A673 (cell line): ENCODE data around the gene SUGP2. TPM values are rescaled to one million over a fixed set of nuclear protein-coding genes. Genes with fewer than 3 reads are reported as not detected.

Source experiments
- BruUV-seq: library from RNA; stranded (reverse); fragments of 400-500 nt; replicated peaks from 2 replicates; lab custom pipeline; 2021; lab: Mats Ljungman, UMichigan
- CTCF ChIA-PET: fragments of 300-600 bp; sonication (Branson Sonifier 250); formaldehyde crosslinking; loops from one replicate; lab custom pipeline; 2022; ENCODE audit warnings: antibody characterized with exemption; lab: Charles Lee
- POLR2A ChIA-PET: fragments of 300-600 bp; sonication (Branson Sonifier 250); formaldehyde crosslinking; loops from one replicate; lab custom pipeline; 2022; ENCODE audit warnings: antibody characterized with exemption; ENCODE audit not compliant: low non-redundant PET; lab: Charles Lee
- DNase-seq: peaks from one replicate; pipeline ENCODE4 v3.0.0-alpha.2; 2015; ENCODE audit warnings: low spot score
- H3K27ac ChIP-seq: fragments of 200-600 bp; sonication (generic); 2 replicates; pipeline ENCODE4 v1.5.1; 2016; ENCODE audit warnings: mixed run types, low read depth, mild to moderate bottlenecking, mixed read lengths, antibody characterized with exemption, low read length; ENCODE audit not compliant: poor library complexity, severe bottlenecking
- H3K27me3 ChIP-seq: fragments of 200-600 bp; sonication (generic); replicated peaks from 2 replicates; pipeline ENCODE4 v1.6.1; 2017; ENCODE audit warnings: mixed run types, low read depth, mild to moderate bottlenecking, mixed read lengths, antibody characterized with exemption, low read length; ENCODE audit not compliant: insufficient read depth, poor library complexity
- H3K36me3 ChIP-seq: fragments of 200-600 bp; sonication (generic); 2 replicates; pipeline ENCODE4 v1.6.1; 2016; ENCODE audit warnings: mixed run types, mild to moderate bottlenecking, mixed read lengths, antibody characterized with exemption, low read length; ENCODE audit not compliant: insufficient read depth, poor library complexity, severe bottlenecking
- H3K4me1 ChIP-seq: fragments of 200-600 bp; sonication (generic); 2 replicates; pipeline ENCODE4 v1.6.1; 2017; ENCODE audit warnings: mixed run types, mild to moderate bottlenecking, mixed read lengths, antibody characterized with exemption, low read length; ENCODE audit not compliant: insufficient read depth, poor library complexity, severe bottlenecking
- H3K4me3 ChIP-seq: fragments of 200-600 bp; sonication (generic); 2 replicates; pipeline ENCODE4 v1.5.1; 2016; ENCODE audit warnings: low read depth, mixed run types, mild to moderate bottlenecking, mixed read lengths, low read length; ENCODE audit not compliant: poor library complexity, severe bottlenecking
- H3K9me3 ChIP-seq: fragments of 200-600 bp; sonication (generic); 2 replicates; pipeline ENCODE4 v1.6.1; 2016; ENCODE audit warnings: mixed run types, low read depth, mild to moderate bottlenecking, mixed read lengths, antibody characterized with exemption, low read length; ENCODE audit not compliant: poor library complexity, severe bottlenecking
- EZH2 ChIP-seq: fragments of 200-600 bp; sonication (generic); IDR thresholded peaks from 2 replicates; pipeline ENCODE4 v1.6.1; 2017; ENCODE audit warnings: borderline replicate concordance, low read depth, mild to moderate bottlenecking, mixed read lengths, antibody characterized with exemption, low read length; ENCODE audit not compliant: poor library complexity, severe bottlenecking
- intact Hi-C: fragments of 100-400 bp; cut with micrococcal nuclease; formaldehyde crosslinking; loops from one replicate; pipeline ENCODE4 v1.10.0; 2022; ENCODE audit not compliant: unreplicated experiment
- total RNA-seq: library from RNA; stranded (reverse); gene quantifications from 2 replicates; pipeline ENCODE4 v1.2.3, GENCODE V29; 2021
- TF ChIP-seq, protein P1 (sequence below): fragments of 300-800, 200-600 bp; sonication (generic); conservative IDR thresholded peaks from 2 replicates; pipeline ENCODE4 v1.5.1; 2017; ENCODE audit warnings: low read depth, mild to moderate bottlenecking, antibody characterized with exemption, low read length, moderate library complexity, mixed read lengths

The SUGP2 gene
- total RNA-seq, 1 experiment from 2014 or later = 120 TPM

DNA sequence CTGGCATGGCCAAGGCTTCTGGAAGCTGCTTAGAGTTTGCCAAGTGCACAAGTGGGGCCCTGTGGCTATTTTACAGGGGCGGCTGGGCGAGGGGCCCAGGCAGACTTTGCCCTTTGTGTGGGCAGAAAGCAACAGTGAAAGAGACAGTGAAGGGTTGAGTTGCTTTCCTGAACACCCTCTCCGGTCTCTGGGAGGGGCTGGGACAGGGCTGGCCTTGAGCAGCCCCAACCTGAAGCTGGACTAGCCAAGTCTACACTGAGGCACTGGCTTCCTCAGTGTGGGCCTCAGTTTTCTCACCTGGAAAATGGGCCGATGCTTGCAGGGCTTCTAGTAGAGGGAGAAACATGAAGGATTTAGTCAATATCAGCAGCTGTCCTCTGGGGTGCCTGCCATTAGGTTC, 89.9 kb downstream of the SUGP2 start:
- no peaks in the 10 kb centered on the region for H3K9me3 ChIP-seq
- CTCF ChIA-PET = no interaction called here

DNA sequence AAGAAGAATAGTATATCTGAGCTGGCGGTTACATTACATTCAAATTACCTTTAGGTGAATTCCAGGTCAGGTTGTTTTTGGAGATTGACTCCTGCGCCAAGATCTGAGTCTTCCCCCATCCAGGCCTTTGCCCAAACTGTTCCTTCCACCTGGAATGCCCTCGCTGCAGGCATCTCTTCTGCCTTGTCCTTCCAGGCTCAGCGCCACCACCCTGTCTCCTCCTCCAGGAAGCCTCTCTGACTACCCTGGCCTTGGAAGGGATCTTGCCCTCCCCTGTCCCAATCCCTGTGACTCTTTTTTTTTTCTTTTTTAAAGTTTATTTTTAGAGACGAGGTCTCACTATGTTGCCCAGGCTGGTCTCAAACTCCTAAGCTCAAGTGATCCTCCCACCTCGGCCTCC, 90.6 kb downstream of the SUGP2 start:
- intact Hi-C loops = no loop called here
- H3K9me3 ChIP-seq = no peaks in the 10 kb centered on the region
- H3K4me1 ChIP-seq = peaks cover 12% of the 10 kb centered on the region
- H3K27ac ChIP-seq = no peak overlapping the region
- POLR2A ChIA-PET = no interaction called here
- TF ChIP-seq, protein P1, sequence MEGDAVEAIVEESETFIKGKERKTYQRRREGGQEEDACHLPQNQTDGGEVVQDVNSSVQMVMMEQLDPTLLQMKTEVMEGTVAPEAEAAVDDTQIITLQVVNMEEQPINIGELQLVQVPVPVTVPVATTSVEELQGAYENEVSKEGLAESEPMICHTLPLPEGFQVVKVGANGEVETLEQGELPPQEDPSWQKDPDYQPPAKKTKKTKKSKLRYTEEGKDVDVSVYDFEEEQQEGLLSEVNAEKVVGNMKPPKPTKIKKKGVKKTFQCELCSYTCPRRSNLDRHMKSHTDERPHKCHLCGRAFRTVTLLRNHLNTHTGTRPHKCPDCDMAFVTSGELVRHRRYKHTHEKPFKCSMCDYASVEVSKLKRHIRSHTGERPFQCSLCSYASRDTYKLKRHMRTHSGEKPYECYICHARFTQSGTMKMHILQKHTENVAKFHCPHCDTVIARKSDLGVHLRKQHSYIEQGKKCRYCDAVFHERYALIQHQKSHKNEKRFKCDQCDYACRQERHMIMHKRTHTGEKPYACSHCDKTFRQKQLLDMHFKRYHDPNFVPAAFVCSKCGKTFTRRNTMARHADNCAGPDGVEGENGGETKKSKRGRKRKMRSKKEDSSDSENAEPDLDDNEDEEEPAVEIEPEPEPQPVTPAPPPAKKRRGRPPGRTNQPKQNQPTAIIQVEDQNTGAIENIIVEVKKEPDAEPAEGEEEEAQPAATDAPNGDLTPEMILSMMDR = no peak
- TF ChIP-seq EZH2 = no peak
- no peaks in the 10 kb centered on the region for H3K36me3 ChIP-seq
- DNase-seq = no peak
- BruUV-seq = no TSS peak
- no peaks in the 10 kb centered on the region for H3K27me3 ChIP-seq
- H3K4me3 ChIP-seq = no peak overlapping the region
- CTCF ChIA-PET = no interaction called here

More for the DNA sequence above, 89.9 kb downstream of the SUGP2 start:
- BruUV-seq = no TSS peak
- H3K4me3 ChIP-seq = no peak overlapping the region
- peaks cover 12% of the 10 kb centered on the region for H3K4me1 ChIP-seq
- intact Hi-C loops = no loop called here
- POLR2A ChIA-PET = no interaction called here
- DNase-seq = no peak
- no peak for TF ChIP-seq EZH2
- TF ChIP-seq, protein P1 = no peak
- H3K27ac ChIP-seq = no peak overlapping the region
- H3K27me3 ChIP-seq = no peaks in the 10 kb centered on the region
- no peaks in the 10 kb centered on the region for H3K36me3 ChIP-seq

DNA sequence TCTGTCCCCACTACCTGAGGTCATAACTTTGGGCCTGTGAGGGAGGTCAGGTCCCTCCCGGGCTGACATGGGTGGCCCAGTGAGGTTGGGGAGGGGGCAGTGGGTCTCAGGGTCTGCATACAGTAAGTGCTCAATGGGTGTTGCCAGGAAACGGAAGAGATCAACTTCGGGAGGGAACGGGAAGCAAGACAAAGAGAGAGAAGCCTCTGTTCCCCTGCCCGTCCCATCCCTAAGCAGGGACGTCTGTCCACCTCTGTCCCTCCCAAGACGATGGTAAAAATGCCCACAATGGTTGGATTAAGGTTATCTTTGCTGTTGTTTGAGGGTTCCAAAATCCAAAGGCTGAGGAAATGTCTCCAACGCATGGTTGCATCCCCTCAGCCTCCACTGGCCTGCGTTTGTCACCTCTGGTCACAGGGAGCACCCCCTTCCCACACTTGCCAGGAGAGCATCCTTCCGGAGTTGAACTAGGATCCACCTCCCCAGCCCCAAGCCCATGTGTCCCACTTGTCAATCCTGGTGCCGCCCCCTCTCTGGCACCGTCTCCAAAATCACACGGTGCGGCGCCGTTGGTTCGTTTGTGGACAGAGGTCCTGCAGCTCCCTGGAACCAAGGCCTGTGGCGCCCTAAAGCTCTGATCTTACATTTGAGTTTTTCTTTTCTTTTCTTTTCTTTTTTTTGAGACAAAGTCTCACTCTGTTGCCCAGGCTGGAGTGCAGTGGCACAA, 91.5 kb downstream of the SUGP2 start:
- ChIA-PET CTCF (no interaction called here), POLR2A (no interaction called here)
- Histone ChIP-seq H3K27ac (no peak overlapping the region), H3K9me3 (no peaks in the 10 kb centered on the region), H3K4me3 (no peak overlapping the region), H3K27me3 (no peaks in the 10 kb centered on the region), H3K4me1 (peaks cover 12% of the 10 kb centered on the region), H3K36me3 (no peaks in the 10 kb centered on the region)
- DNase-seq = no peak
- intact Hi-C loops = no loop called here
- BruUV-seq = no TSS peak
- TF ChIP-seq, protein P1 = no peak
- no peak for TF ChIP-seq EZH2

Other genes starting within 250 kb of the SUGP2 start
- not detected in 2 replicates for gene COMP, start 242.2 kb downstream of the SUGP2 start, total RNA-seq
- gene UPF1, start 201.6 kb downstream of the SUGP2 start, total RNA-seq = 78.9 and 83.8 TPM in 2 replicates
- 10.0 and 11.4 TPM in 2 replicates for gene CERS1, start 137.4 kb downstream of the SUGP2 start, total RNA-seq
- 244 and 267 TPM in 2 replicates for gene COPE, start 114.1 kb downstream of the SUGP2 start, total RNA-seq
- gene DDX49, start 113.8 kb downstream of the SUGP2 start, total RNA-seq = 61.1 and 68.8 TPM in 2 replicates
- 23.9 and 31.0 TPM in 2 replicates for gene HOMER3, start 92.3 kb downstream of the SUGP2 start, total RNA-seq
- 59.5 and 62.7 TPM in 2 replicates for gene ARMC6, start 86 bp upstream of the SUGP2 start, total RNA-seq
- 3.5 and 4.5 TPM in 2 replicates for gene SLC25A42, start 30.5 kb upstream of the SUGP2 start, total RNA-seq
- gene TMEM161A, start 105.0 kb upstream of the SUGP2 start, total RNA-seq = 34.4 and 42.8 TPM in 2 replicates
- 2.9 and 3.4 TPM in 2 replicates for gene MEF2B, start 136.7 kb upstream of the SUGP2 start, total RNA-seq
- gene BORCS8, start 158.6 kb upstream of the SUGP2 start, total RNA-seq = 29.9 and 37.5 TPM in 2 replicates
- gene RFXANK, start 158.7 kb upstream of the SUGP2 start, total RNA-seq = 96.3 and 109 TPM in 2 replicates
- gene NR2C2AP, start 169.9 kb upstream of the SUGP2 start, total RNA-seq = 35.6 and 45.3 TPM in 2 replicates
- gene NCAN, start 178.4 kb upstream of the SUGP2 start, total RNA-seq = not detected in 2 replicates
- gene TM6SF2, start 239.8 kb upstream of the SUGP2 start, total RNA-seq = not detected in 2 replicates